Measurements from ENCODE around the gene H1-8. TPM values are rescaled to one million over a fixed set of nuclear protein-coding genes. Genes with fewer than 3 reads are reported as not detected.

The H1-8 gene
- total RNA-seq, 4 donors from 2014 or later = not detected

DNA sequence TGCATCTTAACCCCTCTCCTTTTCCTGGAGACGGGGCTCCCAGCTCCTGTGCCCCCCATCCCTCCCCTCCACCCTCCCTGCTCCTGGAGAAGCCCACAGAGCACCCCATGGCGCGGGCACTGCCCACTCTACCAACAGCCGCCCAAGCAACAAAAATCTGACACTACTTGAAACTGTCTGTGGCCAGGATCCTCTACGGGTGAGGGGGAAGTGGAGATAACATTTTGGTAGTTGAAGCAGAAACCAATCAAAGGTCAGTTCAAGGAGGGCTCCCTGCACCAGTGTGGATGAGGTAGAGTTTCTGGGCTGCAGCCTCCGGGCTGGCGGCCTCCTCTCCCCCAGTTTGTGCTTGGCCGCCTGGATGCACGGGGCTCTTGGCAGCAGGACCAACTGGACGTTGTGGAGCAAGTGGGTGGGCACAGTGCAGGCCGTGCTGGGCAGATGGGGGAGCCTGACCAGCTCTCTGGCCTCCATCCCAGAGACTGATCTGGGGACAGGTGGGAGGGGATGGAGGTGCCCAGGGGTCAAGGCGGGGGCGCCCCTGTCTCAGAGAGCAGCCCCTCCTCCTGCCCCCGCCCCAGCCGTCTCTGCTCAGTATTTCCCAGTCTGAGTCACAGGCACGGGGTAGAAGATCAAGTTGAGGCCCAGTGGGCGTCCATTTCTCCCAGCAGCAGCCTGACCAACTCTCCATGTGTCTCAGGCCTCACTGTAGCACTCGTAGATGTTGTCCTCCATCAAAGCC, 12.8 kb downstream of the H1-8 start:
- H3K4me3 ChIP-seq (ENCODE audit: low read depth, poor library complexity, severe bottlenecking) = no peak overlapping the region
- intact Hi-C loops (cut with DNase I; ENCODE audit: low total_unique reads) = no loop called here
- DNase-seq (ENCODE audit: low spot score in 2 of 2) = no peak
- TF ChIP-seq, protein P1, sequence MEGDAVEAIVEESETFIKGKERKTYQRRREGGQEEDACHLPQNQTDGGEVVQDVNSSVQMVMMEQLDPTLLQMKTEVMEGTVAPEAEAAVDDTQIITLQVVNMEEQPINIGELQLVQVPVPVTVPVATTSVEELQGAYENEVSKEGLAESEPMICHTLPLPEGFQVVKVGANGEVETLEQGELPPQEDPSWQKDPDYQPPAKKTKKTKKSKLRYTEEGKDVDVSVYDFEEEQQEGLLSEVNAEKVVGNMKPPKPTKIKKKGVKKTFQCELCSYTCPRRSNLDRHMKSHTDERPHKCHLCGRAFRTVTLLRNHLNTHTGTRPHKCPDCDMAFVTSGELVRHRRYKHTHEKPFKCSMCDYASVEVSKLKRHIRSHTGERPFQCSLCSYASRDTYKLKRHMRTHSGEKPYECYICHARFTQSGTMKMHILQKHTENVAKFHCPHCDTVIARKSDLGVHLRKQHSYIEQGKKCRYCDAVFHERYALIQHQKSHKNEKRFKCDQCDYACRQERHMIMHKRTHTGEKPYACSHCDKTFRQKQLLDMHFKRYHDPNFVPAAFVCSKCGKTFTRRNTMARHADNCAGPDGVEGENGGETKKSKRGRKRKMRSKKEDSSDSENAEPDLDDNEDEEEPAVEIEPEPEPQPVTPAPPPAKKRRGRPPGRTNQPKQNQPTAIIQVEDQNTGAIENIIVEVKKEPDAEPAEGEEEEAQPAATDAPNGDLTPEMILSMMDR (IDR thresholded peaks at IDR 0.05) = no peak
- TF ChIP-seq POLR2A (IDR thresholded peaks at IDR 0.05) = no peak
- 77 to 78% methylated on average over 16 to 18 of the region's 18 CpGs for WGBS, 2 donors

DNA sequence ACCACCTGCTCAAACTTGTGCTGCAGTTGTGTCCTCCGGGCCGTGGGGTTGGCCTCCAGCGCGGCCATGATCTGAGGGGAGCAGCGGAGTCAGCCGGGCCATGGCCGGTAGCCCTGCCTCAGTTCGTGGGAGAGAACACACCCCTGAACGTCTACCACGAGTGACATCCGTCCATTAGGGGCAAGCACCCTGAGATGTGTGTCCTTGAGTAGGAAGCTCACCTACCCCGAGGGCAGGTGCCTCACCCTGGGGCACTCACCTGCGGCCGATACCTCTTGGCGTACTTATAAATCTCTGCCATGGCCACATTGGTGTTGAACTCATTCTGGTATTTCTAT, 13.4 kb downstream of the H1-8 start:
- DNase-seq (ENCODE audit: low spot score in 2 of 2) = no peak
- no peak overlapping the region for H3K4me3 ChIP-seq (ENCODE audit: low read depth, poor library complexity, severe bottlenecking)
- TF ChIP-seq POLR2A (IDR thresholded peaks at IDR 0.05) = no peak
- TF ChIP-seq, protein P1 (IDR thresholded peaks at IDR 0.05) = no peak
- intact Hi-C loops (cut with DNase I; ENCODE audit: low total_unique reads) = no loop called here
- WGBS, 2 donors = 89 to 91% methylated on average over 12 to 15 of the region's 15 CpGs

- no peak overlapping the region for H3K4me3 ChIP-seq (ENCODE audit: low read depth, poor library complexity, severe bottlenecking)
- intact Hi-C loops (cut with DNase I; ENCODE audit: low total_unique reads) = no loop called here
- WGBS, 2 donors = 79 to 81% methylated on average over 31 of the region's 31 CpGs
- TF ChIP-seq, protein P1 (IDR thresholded peaks at IDR 0.05) = no peak
- TF ChIP-seq POLR2A (IDR thresholded peaks at IDR 0.05) = no peak
- no peak for DNase-seq (ENCODE audit: low spot score in 2 of 2)
These were observed 14.0 kb downstream of the H1-8 start for GRCh38 chr3:129556890-129557547.

DNA sequence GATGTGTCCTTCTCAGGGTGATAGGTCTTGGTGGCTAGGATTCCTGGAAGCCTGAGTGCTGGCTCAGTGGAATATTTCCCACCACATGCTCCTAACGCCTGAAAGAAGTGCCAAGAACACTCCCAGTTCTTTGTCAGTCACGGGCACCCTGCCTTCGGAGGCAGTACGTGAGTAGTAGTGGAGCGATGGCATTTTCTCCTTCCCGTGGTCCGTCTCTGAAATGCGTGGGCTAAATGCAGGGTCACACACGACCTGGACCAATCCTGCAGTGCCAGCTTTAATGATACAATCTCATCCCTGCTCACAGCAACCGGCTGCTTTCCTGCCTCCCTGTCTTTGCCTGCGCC, 14.5 kb downstream of the H1-8 start:
- intact Hi-C loops (cut with DNase I; ENCODE audit: low total_unique reads) = no loop called here
- H3K4me3 ChIP-seq (ENCODE audit: low read depth, poor library complexity, severe bottlenecking) = no peak overlapping the region
- TF ChIP-seq POLR2A (IDR thresholded peaks at IDR 0.05) = no peak
- TF ChIP-seq, protein P1 (IDR thresholded peaks at IDR 0.05) = no peak
- peak in 1 of 2 donors; percentile 44 for DNase-seq (ENCODE audit: low spot score in 2 of 2)
- WGBS, 2 donors = 25 to 55% methylated on average over 11 of the region's 11 CpGs

DNA sequence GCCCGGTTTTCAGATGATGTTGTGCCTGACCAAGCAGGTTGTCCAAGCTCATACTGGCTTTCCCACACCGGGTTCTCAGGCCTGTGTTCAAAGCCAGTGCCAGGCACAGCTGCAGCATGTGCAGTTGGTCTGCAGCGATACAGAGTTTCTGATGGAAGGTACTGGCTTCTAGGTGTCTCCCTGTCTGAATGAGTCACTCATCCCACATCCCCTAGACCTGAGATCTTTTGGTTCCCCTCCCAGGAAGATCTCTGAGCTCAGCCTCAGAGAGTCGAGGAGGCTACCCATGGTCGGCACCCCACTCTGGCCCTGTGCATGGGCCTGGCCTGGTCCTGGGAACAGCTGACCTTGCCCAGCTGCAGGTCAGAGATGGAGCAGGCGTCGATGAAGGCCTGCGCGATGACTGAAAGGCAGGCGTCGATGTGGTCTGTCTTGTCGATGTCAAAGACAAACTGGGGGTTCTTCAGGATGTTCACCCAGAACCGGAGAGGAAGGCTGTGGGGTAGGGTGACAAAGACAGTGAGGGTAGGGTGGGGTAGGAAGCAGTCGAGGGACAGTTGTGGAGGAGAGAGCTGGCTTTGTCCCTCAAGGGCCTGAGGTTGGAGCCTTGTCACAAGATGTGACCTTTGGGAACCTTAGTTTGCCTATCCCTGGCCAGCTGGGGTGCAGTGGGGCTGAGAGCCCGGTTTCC, 15.3 kb downstream of the H1-8 start:
- intact Hi-C loops (cut with DNase I; ENCODE audit: low total_unique reads) = no loop called here
- no peak for TF ChIP-seq POLR2A (IDR thresholded peaks at IDR 0.05)
- TF ChIP-seq, protein P1 (IDR thresholded peaks at IDR 0.05) = no peak
- H3K4me3 ChIP-seq (ENCODE audit: low read depth, poor library complexity, severe bottlenecking) = no peak overlapping the region
- DNase-seq (ENCODE audit: low spot score in 2 of 2) = no peak
- 79 to 80% methylated on average over 15 of the region's 15 CpGs for WGBS, 2 donors
